ENCODE results near the gene EFNA4. TPM values are rescaled to one million over a fixed set of nuclear protein-coding genes. Genes with fewer than 3 reads are reported as not detected.

EFNA4 gene
- total RNA-seq, 1 experiment from 2014 or later = 11.8 TPM

GRCh38 chr1:155070158-155070621 lies 6.7 kb downstream of the EFNA4 start:
- Histone ChIP-seq H4K8ac (replicated peaks; ENCODE audit: insufficient read length, low read depth, low read length) (no peak overlapping the region), H2BK12ac (ENCODE audit: insufficient read length, low read depth, low read length) (no peak overlapping the region), H2BK5ac (ENCODE audit: insufficient read length, low read length) (no peak overlapping the region), H4K20me1 (ENCODE audit: control insufficient read depth, insufficient read depth, insufficient read length) (no peaks in the 10 kb centered on the region), H3K18ac (ENCODE audit: insufficient read length, low read depth, low read length) (no peak overlapping the region), H3K14ac (ENCODE audit: insufficient read depth, low read length) (no peak overlapping the region), H2BK20ac (ENCODE audit: low read depth, low read length, poor library complexity, severe bottlenecking) (no peak overlapping the region), H3K9me3 (ENCODE audit: control insufficient read depth, low read depth, low read length) (no peaks in the 10 kb centered on the region), H3K79me1 (ENCODE audit: insufficient read depth, low read depth, low read length, poor library complexity, severe bottlenecking) (no peaks in the 10 kb centered on the region), H3K4ac (ENCODE audit: low read depth, low read length) (no peak overlapping the region), H3K27me3 (ENCODE audit: insufficient read depth, low read length) (no peaks in the 10 kb centered on the region; the same call in 1 of the 2 replicates), H3K27ac (ENCODE audit: insufficient read length, low read depth, low read length) (no peak overlapping the region), H4K91ac (ENCODE audit: insufficient read length, low read depth, low read length) (no peak overlapping the region), H3K9ac (ENCODE audit: extremely low read depth, insufficient read length, low read length) (no peak overlapping the region), H4K5ac (ENCODE audit: insufficient read length, low read depth, low read length) (no peak overlapping the region), H3K4me2 (ENCODE audit: insufficient read depth, insufficient read length, low read length) (peak overlapping the region; percentile 75), H2BK120ac (ENCODE audit: low read depth, low read length, poor library complexity, severe bottlenecking) (no peak overlapping the region), H3K4me1 (ENCODE audit: insufficient read depth, low read length) (peaks cover 3% of the 10 kb centered on the region; the same call in 1 of the 2 replicates), H3K23me2 (ENCODE audit: insufficient read length, low read depth, low read length, poor library complexity, severe bottlenecking) (peaks cover 9% of the 10 kb centered on the region), H3K23ac (ENCODE audit: insufficient read length, low read depth, low read length) (no peak overlapping the region), H3K79me2 (ENCODE audit: insufficient read depth, low read length) (no peaks in the 10 kb centered on the region; the same call in 1 of the 2 replicates), H2AK5ac (ENCODE audit: insufficient read length, low read length) (no peak overlapping the region), H3T11ph (ENCODE audit: low read length) (no peak overlapping the region), H2BK15ac (ENCODE audit: low read depth, low read length) (no peak overlapping the region), H2AFZ (ENCODE audit: low read length) (no peak overlapping the region), H3K56ac (ENCODE audit: insufficient read length, low read depth, low read length) (no peak overlapping the region)
- H3K4me1 Mint-ChIP-seq = peaks cover 30 to 43% of the 10 kb centered on the region in 2 experiments
- DNase-seq = no peak
- no peak for TF ChIP-seq CTCF (conservative IDR thresholded peaks at IDR 0.05)
- peaks cover 9 to 32% (median 30%) of the 10 kb centered on the region in 3 experiments for H3K36me3 Mint-ChIP-seq (ENCODE audit: insufficient read depth in 1 of 3, low read depth in 3 of 3)
- H3K27me3 Mint-ChIP-seq (ENCODE audit: low read depth) = peaks cover 36% of the 10 kb centered on the region
- WGBS (ENCODE audit: extremely low coverage, insufficient read length, low lambda C conversion rate) = no CpG with 5 or more reads among the region's 28 CpGs
- no peak overlapping the region for H3K27ac Mint-ChIP-seq
- peak overlapping the region; percentile 51 to 75 for H3K4me3 Mint-ChIP-seq
- no peaks in the 10 kb centered on the region for H3K9me3 Mint-ChIP-seq

Measured in H9 (cell line).